Measurements from ENCODE around the gene U2AF2.

The U2AF2 gene

GRCh38 chr19:55642153-55643002 lies 12.5 kb upstream of the U2AF2 start:
- peak overlapping the region; percentile 46; the same call in 1 of the 2 replicates for H3K27ac ChIP-seq (ENCODE audit: low read length)
- H3K79me2 ChIP-seq (ENCODE audit: low read length), result peaks cover 34% of the 10 kb centered on the region
- H3K36me3 ChIP-seq (replicated peaks; ENCODE audit: insufficient read depth, low read length), result no peaks in the 10 kb centered on the region
- no peak for TF ChIP-seq EZH2 (optimal IDR thresholded peaks at IDR 0.05; ENCODE audit: low read depth, low read length)
- peaks cover 33% of the 10 kb centered on the region for H3F3A ChIP-seq (ENCODE audit: insufficient read depth, low read length)
- peak overlapping the region; percentile 41 for H2AFZ ChIP-seq (ENCODE audit: low read length)
- peak overlapping the region; percentile 97 for H3K4me2 ChIP-seq (ENCODE audit: low read depth, low read length)
- peak overlapping the region; percentile 90 for H3K4me3 ChIP-seq (ENCODE audit: low read length)
- H3K9ac ChIP-seq (ENCODE audit: low read length), result peak overlapping the region; percentile 75
- H3K4me1 ChIP-seq (ENCODE audit: low read length), result peaks cover 28% of the 10 kb centered on the region
- H3K9me3 ChIP-seq (replicated peaks; ENCODE audit: insufficient read depth, low read length), result no peaks in the 10 kb centered on the region
- peak; percentile 33 for DNase-seq
- no peaks in the 10 kb centered on the region for H4K20me1 ChIP-seq (ENCODE audit: insufficient read depth, low read length)
- no peaks in the 10 kb centered on the region for H3K27me3 ChIP-seq (replicated peaks; ENCODE audit: insufficient read depth, low read length)
- H3K9me2 ChIP-seq (replicated peaks; ENCODE audit: insufficient read depth, low read length), result no peaks in the 10 kb centered on the region

- Histone ChIP-seq H3F3A (ENCODE audit: insufficient read depth, low read length) (peaks cover 30% of the 10 kb centered on the region), H3K79me2 (ENCODE audit: low read length) (peaks cover 28% of the 10 kb centered on the region), H3K9me3 (replicated peaks; ENCODE audit: insufficient read depth, low read length) (no peaks in the 10 kb centered on the region), H3K9me2 (replicated peaks; ENCODE audit: insufficient read depth, low read length) (no peaks in the 10 kb centered on the region), H3K36me3 (replicated peaks; ENCODE audit: insufficient read depth, low read length) (no peaks in the 10 kb centered on the region), H4K20me1 (ENCODE audit: insufficient read depth, low read length) (no peaks in the 10 kb centered on the region), H3K27ac (ENCODE audit: low read length) (peak within 1 kb of the TSS; percentile 46), H3K4me1 (ENCODE audit: low read length) (peaks cover 28% of the 10 kb centered on the region), H2AFZ (ENCODE audit: low read length) (peak within 1 kb of the TSS; percentile 41), H3K4me2 (ENCODE audit: low read depth, low read length) (peak within 1 kb of the TSS; percentile 97), H3K4me3 (ENCODE audit: low read length) (peak within 1 kb of the TSS; percentile 90), H3K27me3 (replicated peaks; ENCODE audit: insufficient read depth, low read length) (no peaks in the 10 kb centered on the region), H3K9ac (ENCODE audit: low read length) (peak within 1 kb of the TSS; percentile 75)
- TF ChIP-seq CTCF (IDR thresholded peaks at IDR 0.05; ENCODE audit: low read length) (no peak), EZH2phosphoT487 (IDR thresholded peaks at IDR 0.05; ENCODE audit: low read length) (no peak), EZH2 (optimal IDR thresholded peaks at IDR 0.05; ENCODE audit: low read depth, low read length) (no peak)
- peak; percentile 70 for DNase-seq
Measured at GRCh38 chr19:55643003-55643886, 11.6 kb upstream of the U2AF2 start, which contains the start of gene ZNF581. Gene ZNF581, plus strand, starts transcription at chr19:55643649. Its CDS starts 923 bp downstream, at chr19:55644572.

- peak overlapping the region; percentile 75 for H3K9ac ChIP-seq (ENCODE audit: low read length)
- TF ChIP-seq EZH2phosphoT487 (IDR thresholded peaks at IDR 0.05; ENCODE audit: low read length) (no peak), CTCF (IDR thresholded peaks at IDR 0.05; ENCODE audit: low read length) (no peak), EZH2 (optimal IDR thresholded peaks at IDR 0.05; ENCODE audit: low read depth, low read length) (no peak)
- no peak overlapping the region for H3K27ac ChIP-seq (ENCODE audit: low read length)
- H3K79me2 ChIP-seq (ENCODE audit: low read length), result peaks cover 25% of the 10 kb centered on the region
- peaks cover 24% of the 10 kb centered on the region for H3F3A ChIP-seq (ENCODE audit: insufficient read depth, low read length)
- no peaks in the 10 kb centered on the region for H3K27me3 ChIP-seq (replicated peaks; ENCODE audit: insufficient read depth, low read length)
- DNase-seq, result no peak
- peak overlapping the region; percentile 94 for H3K4me2 ChIP-seq (ENCODE audit: low read depth, low read length)
- H3K4me3 ChIP-seq (ENCODE audit: low read length), result peak overlapping the region; percentile 90
- H3K4me1 ChIP-seq (ENCODE audit: low read length), result peaks cover 28% of the 10 kb centered on the region
- H2AFZ ChIP-seq (ENCODE audit: low read length), result no peak overlapping the region
- no peaks in the 10 kb centered on the region for H3K36me3 ChIP-seq (replicated peaks; ENCODE audit: insufficient read depth, low read length)
- H3K9me2 ChIP-seq (replicated peaks; ENCODE audit: insufficient read depth, low read length), result no peaks in the 10 kb centered on the region
- H3K9me3 ChIP-seq (replicated peaks; ENCODE audit: insufficient read depth, low read length), result no peaks in the 10 kb centered on the region
- H4K20me1 ChIP-seq (ENCODE audit: insufficient read depth, low read length), result no peaks in the 10 kb centered on the region
Measured at GRCh38 chr19:55643887-55644176, 11.0 kb upstream of the U2AF2 start.

Measured in MM.1S (cell line).